ENCODE data around the gene BTBD16. TPM values are rescaled to one million over a fixed set of nuclear protein-coding genes. Genes with fewer than 3 reads are reported as not detected.

The BTBD16 gene
- total RNA-seq, 4 donors from 2014 or later, result not detected

DNA sequence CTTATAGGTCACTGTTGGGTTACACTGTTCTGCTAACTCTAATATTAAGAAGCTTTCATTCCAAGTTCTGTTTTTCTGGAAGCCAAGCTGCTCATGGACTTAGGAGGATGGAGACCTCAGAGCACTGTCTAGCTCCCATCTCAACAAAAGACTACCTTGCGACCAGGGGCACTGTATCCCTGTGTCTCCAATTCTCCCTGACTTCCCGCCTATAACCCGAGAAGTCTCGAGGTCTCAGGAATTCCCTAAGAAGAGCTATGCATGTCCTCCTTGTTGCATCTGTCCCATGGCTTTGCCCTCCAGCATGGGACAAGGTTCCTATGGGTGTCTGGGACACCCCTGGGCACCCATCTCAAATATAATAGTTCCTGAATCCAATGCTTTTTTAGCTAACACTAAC is 31.2 kb downstream of the BTBD16 start:
- in situ Hi-C loops (cut with MboI; ENCODE audit: low pct_ligation_motif_present in 1 of 4, low pct_unique_long_range_greater_than_20kb in 1 of 4, low sequenced_read_pairs in 3 of 4) (loop anchor here in 1 of 4 donors (10.0 kb wide), 1 partner anchor 132 kb away; no protein-coding TSS in a partner anchor), intact Hi-C loops (cut with DNase I; ENCODE audit: low total_unique reads) (no loop called here)
- 95% methylated on average over 4 of the region's 4 CpGs; no CpG with 5 or more reads in 1 of the 2 donors for WGBS, 2 donors (ENCODE audit: low coverage in 1 of 2)
- no peak for DNase-seq
- H3K4me1 ChIP-seq, result peaks cover 0 to 6% (median under 1%) of the 10 kb centered on the region in 4 donors
- peaks cover 0 to 5% of the 10 kb centered on the region in 2 donors for H3K9me3 ChIP-seq
- no peaks in the 10 kb centered on the region for H3K36me3 ChIP-seq
- no peak overlapping the region for H3K4me3 ChIP-seq
- H3K27me3 ChIP-seq, result no peaks in the 10 kb centered on the region
- TF ChIP-seq POLR2A (IDR thresholded peaks at IDR 0.05) (no peak), EP300 (IDR thresholded peaks at IDR 0.05; ENCODE audit: low read depth) (no peak), POLR2AphosphoS5 (IDR thresholded peaks at IDR 0.05) (no peak)
- TF ChIP-seq, protein P1, sequence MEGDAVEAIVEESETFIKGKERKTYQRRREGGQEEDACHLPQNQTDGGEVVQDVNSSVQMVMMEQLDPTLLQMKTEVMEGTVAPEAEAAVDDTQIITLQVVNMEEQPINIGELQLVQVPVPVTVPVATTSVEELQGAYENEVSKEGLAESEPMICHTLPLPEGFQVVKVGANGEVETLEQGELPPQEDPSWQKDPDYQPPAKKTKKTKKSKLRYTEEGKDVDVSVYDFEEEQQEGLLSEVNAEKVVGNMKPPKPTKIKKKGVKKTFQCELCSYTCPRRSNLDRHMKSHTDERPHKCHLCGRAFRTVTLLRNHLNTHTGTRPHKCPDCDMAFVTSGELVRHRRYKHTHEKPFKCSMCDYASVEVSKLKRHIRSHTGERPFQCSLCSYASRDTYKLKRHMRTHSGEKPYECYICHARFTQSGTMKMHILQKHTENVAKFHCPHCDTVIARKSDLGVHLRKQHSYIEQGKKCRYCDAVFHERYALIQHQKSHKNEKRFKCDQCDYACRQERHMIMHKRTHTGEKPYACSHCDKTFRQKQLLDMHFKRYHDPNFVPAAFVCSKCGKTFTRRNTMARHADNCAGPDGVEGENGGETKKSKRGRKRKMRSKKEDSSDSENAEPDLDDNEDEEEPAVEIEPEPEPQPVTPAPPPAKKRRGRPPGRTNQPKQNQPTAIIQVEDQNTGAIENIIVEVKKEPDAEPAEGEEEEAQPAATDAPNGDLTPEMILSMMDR (IDR thresholded peaks at IDR 0.05), result no peak
- no peak overlapping the region for H3K27ac ChIP-seq

DNA sequence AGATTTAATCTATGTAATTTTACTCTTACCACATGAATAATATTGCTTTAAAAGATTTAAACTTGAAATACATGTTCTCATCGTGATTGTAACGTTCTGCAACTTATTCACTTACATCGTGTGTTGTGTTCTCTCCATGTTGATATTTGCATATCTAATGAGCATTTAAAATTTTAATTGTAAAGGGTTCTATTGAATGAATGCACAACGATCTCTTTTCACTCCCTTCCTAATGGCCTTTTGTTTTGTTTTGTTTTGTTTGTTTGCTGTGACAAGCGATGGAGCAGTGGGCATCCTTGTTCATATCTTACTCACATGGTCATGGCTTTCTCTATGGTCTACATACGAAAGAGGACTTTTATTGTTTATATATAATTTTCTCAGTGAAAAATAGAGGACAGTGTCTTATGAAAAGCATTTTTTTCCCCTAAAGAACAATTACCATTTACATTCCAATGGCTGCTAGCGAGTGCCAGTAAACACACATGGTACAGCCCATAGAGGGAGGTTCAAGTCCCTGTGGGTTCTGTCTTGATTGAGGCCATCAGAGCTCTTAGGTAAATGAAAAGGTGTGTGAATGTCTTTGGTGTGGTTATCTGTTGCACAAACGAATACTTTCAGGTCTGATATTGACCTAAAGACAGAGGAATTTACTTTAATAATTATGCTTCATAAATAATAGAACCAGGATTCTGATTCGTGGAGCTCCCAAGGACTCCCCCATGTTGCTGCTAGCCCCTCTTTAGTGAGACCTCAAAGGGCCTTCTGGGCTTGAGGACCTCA is 32.4 kb downstream of the BTBD16 start:
- Histone ChIP-seq H3K9me3 (peaks cover 0 to 5% of the 10 kb centered on the region in 2 donors), H3K4me1 (peaks cover 1 to 17% (median 8%) of the 10 kb centered on the region in 4 donors), H3K4me3 (no peak overlapping the region), H3K36me3 (no peaks in the 10 kb centered on the region), H3K27me3 (no peaks in the 10 kb centered on the region), H3K27ac (no peak overlapping the region)
- TF ChIP-seq POLR2A (IDR thresholded peaks at IDR 0.05) (no peak), EP300 (IDR thresholded peaks at IDR 0.05; ENCODE audit: low read depth) (no peak), POLR2AphosphoS5 (IDR thresholded peaks at IDR 0.05) (no peak)
- TF ChIP-seq, protein P1 (IDR thresholded peaks at IDR 0.05), result no peak
- intact Hi-C loops (cut with DNase I; ENCODE audit: low total_unique reads) (no loop called here), in situ Hi-C loops (cut with MboI; ENCODE audit: low pct_ligation_motif_present in 1 of 4, low pct_unique_long_range_greater_than_20kb in 1 of 4, low sequenced_read_pairs in 3 of 4) (loop anchor here in 1 of 4 donors (10.0 kb wide), 1 partner anchor 131 kb away; no protein-coding TSS in a partner anchor)
- 76 to 78% methylated on average over 7 to 9 of the region's 9 CpGs for WGBS, 2 donors (ENCODE audit: low coverage in 1 of 2)
- no peak for DNase-seq

DNA sequence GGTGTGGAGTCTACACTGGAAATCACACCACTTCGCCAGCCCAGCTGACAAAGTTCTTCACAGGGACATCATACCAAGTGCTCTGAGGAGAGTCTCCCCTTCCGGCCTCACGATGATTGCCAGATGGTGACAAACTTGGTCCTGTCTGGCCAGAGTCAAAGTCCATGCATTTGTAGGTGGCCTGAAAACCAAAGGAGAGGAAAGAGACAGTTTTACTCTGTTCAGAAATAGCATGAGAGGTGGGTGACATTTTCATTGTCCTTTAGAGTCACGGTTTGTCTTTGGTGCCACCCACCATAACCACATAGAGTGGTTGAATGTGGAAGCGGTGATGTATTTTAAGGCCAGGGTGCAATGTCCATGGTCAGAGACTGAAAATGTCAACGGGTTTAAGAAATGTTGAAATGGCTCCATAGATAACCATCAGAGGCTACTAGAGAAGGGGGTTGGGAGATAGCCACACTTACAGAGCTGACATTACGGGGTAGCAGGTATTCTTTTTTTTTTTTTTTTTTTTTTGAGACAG is 33.0 kb downstream of the BTBD16 start:
- Histone ChIP-seq H3K36me3 (no peaks in the 10 kb centered on the region), H3K4me1 (peaks cover 8 to 21% (median 13%) of the 10 kb centered on the region in 4 donors), H3K4me3 (no peak overlapping the region), H3K27ac (no peak overlapping the region), H3K27me3 (no peaks in the 10 kb centered on the region), H3K9me3 (peaks cover 0 to 5% of the 10 kb centered on the region in 2 donors)
- no peak for TF ChIP-seq POLR2AphosphoS5 (IDR thresholded peaks at IDR 0.05)
- no peak for TF ChIP-seq EP300 (IDR thresholded peaks at IDR 0.05; ENCODE audit: low read depth)
- TF ChIP-seq, protein P1 (IDR thresholded peaks at IDR 0.05), result no peak
- no peak for TF ChIP-seq POLR2A (IDR thresholded peaks at IDR 0.05)
- DNase-seq, result no peak
- intact Hi-C loops (cut with DNase I; ENCODE audit: low total_unique reads) (no loop called here), in situ Hi-C loops (cut with MboI; ENCODE audit: low pct_ligation_motif_present in 1 of 4, low pct_unique_long_range_greater_than_20kb in 1 of 4, low sequenced_read_pairs in 3 of 4) (loop anchor here in 1 of 4 donors (10.0 kb wide), 1 partner anchor 131 kb away; no protein-coding TSS in a partner anchor)
- WGBS, 2 donors (ENCODE audit: low coverage in 1 of 2), result 75 to 90% methylated on average over 3 to 7 of the region's 7 CpGs

DNA sequence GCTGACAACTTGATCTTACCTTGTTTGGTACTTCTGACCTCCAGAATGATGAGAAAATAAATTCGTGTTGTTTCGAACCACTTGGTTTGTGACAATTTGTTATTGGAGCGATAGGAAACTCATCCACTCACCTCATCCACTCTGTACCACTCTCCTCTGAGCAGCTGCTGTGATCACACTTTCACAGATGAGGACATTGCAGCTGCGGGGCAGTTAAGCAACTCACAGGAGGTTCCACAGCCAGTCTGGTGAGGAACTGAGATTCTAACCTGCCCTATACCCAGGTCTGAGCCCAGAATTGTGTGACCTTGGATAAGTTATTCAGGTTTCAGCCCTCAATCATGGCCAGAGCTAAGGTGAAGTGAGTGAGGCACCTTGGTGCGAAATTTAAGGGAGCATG is 35.2 kb downstream of the BTBD16 start:
- Histone ChIP-seq H3K27ac (peak overlapping the region in 1 of 4 donors; percentile 81), H3K4me3 (no peak overlapping the region), H3K9me3 (peaks cover 0 to 5% of the 10 kb centered on the region in 2 donors), H3K4me1 (peaks cover 8 to 40% (median 32%) of the 10 kb centered on the region in 4 donors), H3K36me3 (no peaks in the 10 kb centered on the region), H3K27me3 (no peaks in the 10 kb centered on the region)
- WGBS, 2 donors (ENCODE audit: low coverage in 1 of 2), result 88 to 100% methylated on average over 2 to 5 of the region's 5 CpGs
- TF ChIP-seq EP300 (IDR thresholded peaks at IDR 0.05; ENCODE audit: low read depth) (no peak), POLR2AphosphoS5 (IDR thresholded peaks at IDR 0.05) (no peak), POLR2A (IDR thresholded peaks at IDR 0.05) (no peak)
- TF ChIP-seq, protein P1 (IDR thresholded peaks at IDR 0.05), result no peak
- in situ Hi-C loops (cut with MboI; ENCODE audit: low pct_ligation_motif_present in 1 of 4, low pct_unique_long_range_greater_than_20kb in 1 of 4, low sequenced_read_pairs in 3 of 4), result loop anchor here in 1 of 4 donors (10.0 kb wide), 1 partner anchor 129 kb away; no protein-coding TSS in a partner anchor
- intact Hi-C loops (cut with DNase I; ENCODE audit: low total_unique reads), result no loop called here
- no peak for DNase-seq

Data from transverse colon (tissue), 4 donors.